ENCODE results near the gene NXPE1. TPM values are rescaled to one million over a fixed set of nuclear protein-coding genes. Genes with fewer than 3 reads are reported as not detected.

NXPE1 gene
- total and polyA plus RNA-seq, 2 experiments from 2014 or later: not detected

GRCh38 chr11:114556135-114556534, 3.5 kb downstream of the NXPE1 start:
- DNase-seq (ENCODE audit: low read depth in 1 of 2, low spot score in 1 of 2): no peak

GRCh38 chr11:114553642-114554041, 6.0 kb downstream of the NXPE1 start:
- Histone ChIP-seq H3K27ac (no peak overlapping the region), H3K4me1 (ENCODE audit: low read depth) (no peaks in the 10 kb centered on the region), H3K27me3 (no peaks in the 10 kb centered on the region), H3K9me3 (ENCODE audit: low read depth) (no peaks in the 10 kb centered on the region), H3K36me3 (no peaks in the 10 kb centered on the region), H3K4me3 (no peak overlapping the region)
- DNase-seq (ENCODE audit: low read depth in 1 of 2, low spot score in 1 of 2): no peak
- TF ChIP-seq, protein P1, sequence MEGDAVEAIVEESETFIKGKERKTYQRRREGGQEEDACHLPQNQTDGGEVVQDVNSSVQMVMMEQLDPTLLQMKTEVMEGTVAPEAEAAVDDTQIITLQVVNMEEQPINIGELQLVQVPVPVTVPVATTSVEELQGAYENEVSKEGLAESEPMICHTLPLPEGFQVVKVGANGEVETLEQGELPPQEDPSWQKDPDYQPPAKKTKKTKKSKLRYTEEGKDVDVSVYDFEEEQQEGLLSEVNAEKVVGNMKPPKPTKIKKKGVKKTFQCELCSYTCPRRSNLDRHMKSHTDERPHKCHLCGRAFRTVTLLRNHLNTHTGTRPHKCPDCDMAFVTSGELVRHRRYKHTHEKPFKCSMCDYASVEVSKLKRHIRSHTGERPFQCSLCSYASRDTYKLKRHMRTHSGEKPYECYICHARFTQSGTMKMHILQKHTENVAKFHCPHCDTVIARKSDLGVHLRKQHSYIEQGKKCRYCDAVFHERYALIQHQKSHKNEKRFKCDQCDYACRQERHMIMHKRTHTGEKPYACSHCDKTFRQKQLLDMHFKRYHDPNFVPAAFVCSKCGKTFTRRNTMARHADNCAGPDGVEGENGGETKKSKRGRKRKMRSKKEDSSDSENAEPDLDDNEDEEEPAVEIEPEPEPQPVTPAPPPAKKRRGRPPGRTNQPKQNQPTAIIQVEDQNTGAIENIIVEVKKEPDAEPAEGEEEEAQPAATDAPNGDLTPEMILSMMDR (IDR thresholded peaks at IDR 0.05; ENCODE audit: low read depth, low read length): no peak

More at GRCh38 chr11:114556135-114556534, 3.5 kb downstream of the NXPE1 start:
- TF ChIP-seq, protein P1 (IDR thresholded peaks at IDR 0.05; ENCODE audit: low read depth, low read length): no peak
- H3K27me3 ChIP-seq: no peaks in the 10 kb centered on the region
- H3K27ac ChIP-seq: no peak overlapping the region
- H3K36me3 ChIP-seq: no peaks in the 10 kb centered on the region
- no peaks in the 10 kb centered on the region for H3K4me1 ChIP-seq (ENCODE audit: low read depth)
- H3K4me3 ChIP-seq: no peak overlapping the region
- H3K9me3 ChIP-seq (ENCODE audit: low read depth): no peaks in the 10 kb centered on the region

DNA sequence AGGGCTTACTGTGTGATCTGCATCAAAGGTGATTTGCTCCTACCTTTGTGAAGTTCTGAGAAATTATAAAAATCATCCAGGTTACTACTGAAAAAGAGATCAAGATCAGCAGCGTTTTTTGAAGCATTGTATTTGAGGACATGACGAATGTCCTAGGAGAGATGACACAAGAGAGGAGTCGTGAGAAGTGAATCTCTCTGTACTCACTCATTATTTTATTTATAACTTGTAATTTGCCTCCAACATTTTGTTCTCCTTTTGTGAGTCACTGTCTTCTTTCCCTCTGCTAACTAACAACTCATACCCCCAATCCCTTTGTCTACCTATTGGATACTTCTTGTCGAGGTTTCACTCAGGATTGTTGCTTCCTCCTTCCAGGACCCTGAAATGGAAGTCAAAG, 8.6 kb downstream of the NXPE1 start:
- Histone ChIP-seq H3K4me1 (ENCODE audit: low read depth) (no peaks in the 10 kb centered on the region), H3K9me3 (ENCODE audit: low read depth) (no peaks in the 10 kb centered on the region), H3K4me3 (no peak overlapping the region), H3K36me3 (no peaks in the 10 kb centered on the region), H3K27ac (no peak overlapping the region), H3K27me3 (no peaks in the 10 kb centered on the region)
- no peak for DNase-seq (ENCODE audit: low read depth in 1 of 2, low spot score in 1 of 2)
- TF ChIP-seq, protein P1 (IDR thresholded peaks at IDR 0.05; ENCODE audit: low read depth, low read length): no peak

DNA sequence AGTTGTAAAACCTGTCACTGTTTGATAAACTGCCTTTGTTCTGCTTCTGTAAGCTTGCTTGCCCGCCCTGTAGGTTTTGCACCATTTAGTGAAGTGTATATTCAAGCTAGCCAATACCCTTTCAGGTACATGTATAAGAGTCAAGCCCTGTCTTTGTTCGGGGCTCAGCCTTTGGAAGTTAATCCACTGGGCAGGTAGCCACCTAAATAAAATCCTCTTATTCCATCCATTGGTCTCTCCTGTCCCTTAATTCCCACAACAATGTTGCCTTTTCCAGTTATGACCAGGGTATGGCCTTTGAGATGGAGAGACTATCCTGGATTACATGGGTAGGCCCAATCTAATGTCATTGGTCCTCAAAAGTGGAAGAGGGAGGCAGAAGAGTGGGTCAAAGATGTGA, 34.0 kb downstream of the NXPE1 start:
- TF ChIP-seq, protein P1 (IDR thresholded peaks at IDR 0.05; ENCODE audit: low read depth, low read length): no peak
- no peak for DNase-seq (ENCODE audit: low read depth in 1 of 2, low spot score in 1 of 2)
- Histone ChIP-seq H3K27ac (no peak overlapping the region), H3K36me3 (no peaks in the 10 kb centered on the region), H3K4me1 (ENCODE audit: low read depth) (no peaks in the 10 kb centered on the region), H3K27me3 (no peaks in the 10 kb centered on the region), H3K9me3 (ENCODE audit: low read depth) (no peaks in the 10 kb centered on the region), H3K4me3 (no peak overlapping the region)

DNA sequence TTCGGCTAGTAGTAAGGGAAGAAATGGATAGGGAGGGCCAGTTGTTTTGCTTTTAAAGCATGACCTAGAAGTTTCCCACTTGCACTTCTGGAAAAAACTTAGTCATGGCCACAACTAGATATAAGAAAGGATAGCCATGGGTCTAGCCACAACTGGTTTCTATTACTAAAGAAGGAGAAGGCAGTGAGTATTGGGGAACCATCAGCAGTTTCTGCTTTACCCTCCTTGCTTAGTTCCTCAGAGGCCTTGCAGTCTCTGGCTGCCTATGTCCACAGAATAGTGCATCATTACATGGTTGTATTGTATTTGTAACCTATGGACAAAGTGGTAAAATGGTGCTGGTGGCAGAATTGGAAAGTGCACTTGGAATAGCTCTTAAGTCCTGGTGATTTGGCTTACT, 35.6 kb downstream of the NXPE1 start:
- no peak for DNase-seq (ENCODE audit: low read depth in 1 of 2, low spot score in 1 of 2)
- no peaks in the 10 kb centered on the region for H3K4me1 ChIP-seq (ENCODE audit: low read depth)
- no peaks in the 10 kb centered on the region for H3K27me3 ChIP-seq
- H3K36me3 ChIP-seq: no peaks in the 10 kb centered on the region
- no peak overlapping the region for H3K27ac ChIP-seq
- no peak overlapping the region for H3K4me3 ChIP-seq
- TF ChIP-seq, protein P1 (IDR thresholded peaks at IDR 0.05; ENCODE audit: low read depth, low read length): no peak
- H3K9me3 ChIP-seq (ENCODE audit: low read depth): no peaks in the 10 kb centered on the region

DNA sequence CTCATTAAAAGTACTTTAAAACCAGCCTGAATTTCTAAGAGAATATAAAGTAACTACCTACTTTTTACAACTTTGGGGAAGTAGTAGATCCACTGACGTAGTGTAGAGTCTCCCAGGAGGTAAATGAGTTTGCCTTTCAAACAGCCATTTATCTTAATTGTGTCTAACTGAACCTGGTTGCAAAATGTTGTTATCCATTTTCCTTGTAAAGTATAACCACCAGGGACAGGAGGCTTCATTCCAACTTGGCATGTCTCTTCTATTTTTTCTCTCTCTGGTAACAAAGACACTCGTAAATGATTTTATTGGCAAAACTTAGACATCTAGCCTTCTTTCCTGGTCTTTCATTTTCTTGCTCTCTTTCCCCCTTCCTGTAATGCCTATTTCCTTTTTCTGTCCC, 36.9 kb downstream of the NXPE1 start:
- Histone ChIP-seq H3K4me3 (no peak overlapping the region), H3K4me1 (ENCODE audit: low read depth) (no peaks in the 10 kb centered on the region), H3K27me3 (no peaks in the 10 kb centered on the region), H3K27ac (no peak overlapping the region), H3K36me3 (no peaks in the 10 kb centered on the region), H3K9me3 (ENCODE audit: low read depth) (no peaks in the 10 kb centered on the region)
- DNase-seq (ENCODE audit: low read depth in 1 of 2, low spot score in 1 of 2): no peak
- TF ChIP-seq, protein P1 (IDR thresholded peaks at IDR 0.05; ENCODE audit: low read depth, low read length): no peak

All from cardiac muscle cell (in vitro differentiated cells and primary cell).